GM19351 (cell line): ENCODE data around the gene NRG2.

Experiments used
- ATAC-seq: cut with Tn5 transposase; IDR thresholded peaks from one replicate; pipeline ENCODE4 v1.9.1; 2021; ENCODE audit warnings: mild to moderate bottlenecking, moderate library complexity; ENCODE audit not compliant: unreplicated experiment

NRG2 gene

DNA sequence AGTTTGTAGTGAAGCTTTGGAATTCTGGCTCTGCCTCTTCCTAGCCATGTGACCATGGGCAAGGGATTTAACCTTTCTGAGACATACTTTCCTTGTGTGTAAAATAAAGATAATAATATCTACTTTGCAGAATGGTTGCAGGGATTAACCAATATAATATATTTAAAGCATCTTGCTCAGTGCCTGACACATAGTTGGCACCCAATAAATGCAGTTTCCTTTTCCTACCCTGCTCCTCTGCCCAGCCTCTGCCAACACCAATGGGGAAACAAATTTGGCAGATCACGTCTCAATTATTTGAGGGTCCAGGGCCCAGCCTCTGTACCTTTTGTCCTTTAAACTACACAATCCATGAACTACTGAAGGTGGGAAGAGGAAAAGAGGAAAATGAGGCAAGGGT is 91.1 kb downstream of the NRG2 start:
- no peak for ATAC-seq

DNA sequence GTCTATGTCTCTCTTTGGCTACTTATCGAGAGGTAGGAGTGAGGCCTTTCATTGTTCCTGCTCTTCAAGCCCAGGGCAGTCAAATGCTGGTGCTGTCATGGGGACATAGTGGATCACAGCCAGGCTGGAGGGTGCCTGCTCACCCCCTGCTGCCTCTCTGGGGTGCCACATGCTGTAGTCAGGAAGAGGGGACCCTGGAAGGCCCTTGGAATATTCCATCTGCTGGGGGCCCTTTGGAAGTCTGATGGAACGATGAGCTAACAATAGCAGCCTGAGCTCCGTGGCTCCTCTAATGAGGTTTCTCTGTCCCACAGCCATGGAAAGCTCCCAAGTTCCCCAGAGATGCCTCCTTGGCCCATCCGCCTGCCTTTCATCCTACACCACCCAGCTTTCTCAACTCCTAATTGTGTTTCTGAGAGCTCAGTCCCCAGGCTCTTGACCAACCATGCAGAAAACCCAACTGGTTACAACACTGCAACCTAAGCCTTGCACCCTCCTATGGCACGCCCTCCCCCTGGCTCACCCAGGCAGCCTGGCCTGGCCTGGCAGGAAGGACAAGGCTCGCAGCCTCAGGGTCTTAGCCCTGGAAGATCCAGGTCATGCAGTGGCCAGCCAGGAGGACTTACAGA is 91.7 kb downstream of the NRG2 start:
- no peak for ATAC-seq

DNA sequence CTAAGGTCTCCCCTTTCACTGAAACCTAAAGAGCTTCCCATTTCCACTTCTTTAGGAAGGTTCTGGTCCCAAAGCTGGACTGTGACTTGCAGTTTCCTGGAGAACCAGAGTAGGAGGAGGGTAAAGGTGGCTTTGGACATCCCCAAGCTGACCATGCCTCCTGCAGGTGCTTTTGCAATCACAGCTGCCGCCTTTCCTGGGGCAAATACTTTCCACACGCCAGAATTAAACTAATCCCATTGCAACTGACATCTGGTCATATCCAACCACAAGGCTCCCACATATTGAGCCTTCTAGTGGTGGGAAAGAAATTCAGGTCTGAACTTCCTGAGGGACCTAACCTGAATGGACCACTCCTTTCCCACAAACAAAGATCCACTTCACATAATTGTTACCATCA is 92.7 kb downstream of the NRG2 start:
- no peak for ATAC-seq

DNA sequence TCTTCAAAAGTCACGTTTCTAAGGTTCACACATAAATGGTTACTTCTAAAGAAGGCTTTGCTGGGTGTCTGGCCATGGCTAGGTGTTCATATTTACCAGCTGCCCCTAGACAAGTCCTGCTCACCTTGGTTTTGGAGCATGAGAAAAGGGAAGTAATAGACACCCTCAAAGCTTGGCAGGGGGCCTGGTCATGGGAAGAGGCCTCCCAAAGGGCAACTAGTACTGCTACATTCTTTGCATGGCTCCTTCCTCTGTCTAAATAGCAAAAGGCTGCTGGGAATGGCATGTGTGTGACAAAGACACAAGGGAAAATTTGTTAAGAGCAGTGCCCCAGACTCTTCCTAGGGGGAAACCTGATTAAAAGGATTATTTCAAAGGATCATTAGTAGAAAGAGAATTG is 93.4 kb downstream of the NRG2 start:
- no peak for ATAC-seq

DNA sequence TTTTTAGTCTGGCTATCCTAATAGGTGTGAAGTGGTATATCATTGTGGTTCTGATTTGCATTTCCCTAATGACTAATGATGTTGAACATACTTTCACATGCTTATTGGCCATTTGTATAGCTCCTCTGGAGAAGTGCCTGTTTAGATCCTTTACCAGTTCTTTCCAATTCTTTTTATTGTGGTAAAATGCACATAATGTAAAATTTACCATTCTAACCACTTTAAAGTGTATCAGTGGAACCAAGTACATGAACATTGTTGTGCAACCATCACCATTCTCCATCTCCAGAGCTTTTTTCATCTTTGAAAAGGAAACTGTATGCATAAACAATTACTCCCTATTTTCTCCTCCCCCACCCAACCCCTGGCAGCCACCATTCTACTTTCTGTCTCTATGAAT is 95.4 kb downstream of the NRG2 start:
- no peak for ATAC-seq

DNA sequence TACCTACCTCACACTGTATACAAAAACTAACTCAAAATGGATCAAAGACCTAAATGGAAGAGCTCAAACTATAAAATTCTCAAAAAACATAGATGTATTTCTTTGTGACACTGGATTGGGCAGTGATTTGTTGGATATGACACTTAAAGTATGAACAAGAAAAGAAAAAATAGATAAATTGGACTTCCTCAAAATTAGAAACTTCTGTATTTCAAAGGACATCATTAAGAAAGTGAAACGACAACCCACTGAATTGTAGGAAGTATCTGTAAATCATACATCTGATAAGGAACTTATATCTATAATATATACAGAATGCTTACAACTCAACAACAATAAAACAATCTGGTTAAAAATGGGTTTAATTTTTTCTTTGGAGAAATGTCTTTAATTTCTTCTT is 96.7 kb downstream of the NRG2 start:
- no peak for ATAC-seq

DNA sequence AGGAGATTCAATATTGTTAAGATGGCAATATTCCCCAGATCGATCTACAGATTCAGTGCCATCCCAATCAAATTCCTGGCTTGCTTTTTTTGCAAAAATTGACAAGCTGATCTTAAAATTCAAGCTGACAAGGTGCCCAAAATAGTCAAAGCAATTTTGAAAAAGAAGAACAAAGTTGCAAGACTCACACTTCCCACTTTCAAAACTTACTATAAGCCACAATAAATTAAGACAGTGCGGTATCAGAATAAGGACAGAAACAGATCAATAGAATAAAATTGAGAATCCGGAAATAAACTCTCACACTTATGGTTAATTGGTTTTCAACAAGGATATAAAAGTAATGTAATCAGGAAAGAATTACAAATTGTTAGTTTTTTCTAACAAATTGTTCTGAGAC is 97.1 kb downstream of the NRG2 start:
- ATAC-seq: no peak

DNA sequence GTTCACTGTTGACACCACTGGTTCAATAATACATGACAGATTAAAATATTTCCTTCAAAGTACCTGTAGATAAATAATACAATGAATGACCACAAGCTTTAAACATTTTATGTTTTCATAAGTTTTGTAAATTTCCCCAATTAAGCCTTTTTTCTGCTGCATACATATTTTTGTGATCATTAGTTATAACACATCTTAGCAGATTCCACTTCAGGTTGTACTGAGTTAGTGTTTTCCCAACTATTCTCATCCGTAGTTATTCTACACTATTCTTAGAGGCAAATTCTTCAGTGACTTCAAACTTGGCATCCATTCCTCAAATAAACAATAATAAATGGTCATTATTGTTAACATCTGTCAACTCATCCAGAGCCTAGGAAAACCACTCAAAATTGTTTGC is 100.9 kb downstream of the NRG2 start:
- no peak for ATAC-seq

DNA sequence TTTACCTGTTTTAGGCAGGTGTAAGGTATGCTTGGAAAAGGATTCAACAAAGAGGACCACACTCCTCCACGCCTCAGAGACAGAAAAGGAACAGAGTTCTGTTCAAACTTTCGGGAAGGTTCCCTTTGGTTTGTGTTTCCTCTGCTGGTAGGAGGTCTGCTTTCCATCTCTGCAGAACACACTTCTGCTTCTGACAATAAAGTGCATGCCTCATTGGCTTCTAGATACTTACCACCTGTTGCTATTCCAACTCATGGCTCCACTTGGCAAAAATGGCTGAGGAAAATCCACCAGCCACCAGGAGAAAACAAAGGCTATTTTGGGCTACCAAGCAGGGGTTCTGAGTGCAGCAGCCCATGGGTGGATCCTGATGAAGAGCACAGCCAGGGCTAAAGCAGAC is 112.7 kb downstream of the NRG2 start:
- ATAC-seq: no peak

DNA sequence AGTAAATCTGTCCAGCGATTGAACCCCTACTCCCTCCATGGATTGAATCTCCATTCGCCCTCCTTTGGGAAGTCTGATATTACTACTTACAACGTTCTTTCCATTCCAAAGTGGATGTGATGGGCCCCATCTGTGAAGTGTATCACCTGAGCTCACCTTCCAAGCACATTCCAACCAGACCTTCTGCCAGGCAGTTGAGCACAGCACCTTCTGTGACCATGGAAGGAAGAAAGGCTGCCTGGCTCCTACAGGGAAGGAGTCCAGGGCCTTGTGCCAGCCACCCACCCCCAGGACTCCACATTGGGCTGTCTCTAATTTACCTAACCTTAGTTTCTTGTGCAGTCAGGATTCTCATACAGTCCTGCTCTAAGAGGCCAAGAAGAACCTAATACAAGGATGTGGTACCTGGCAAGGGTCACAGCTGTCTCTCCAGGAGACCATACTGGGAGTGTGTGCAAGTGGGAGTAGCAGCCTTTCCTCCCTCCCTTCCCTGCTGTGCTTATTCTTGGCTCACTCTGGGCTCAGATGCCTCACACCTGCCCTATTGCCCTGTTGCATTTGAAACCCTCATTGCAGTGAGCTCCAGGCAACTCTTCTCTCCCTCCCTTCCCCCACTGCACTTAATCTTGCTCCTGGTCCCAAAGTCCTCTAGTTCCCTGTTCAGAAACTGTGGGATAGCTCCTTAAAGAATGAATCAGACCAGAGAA is 116.1 kb downstream of the NRG2 start:
- ATAC-seq: no peak

DNA sequence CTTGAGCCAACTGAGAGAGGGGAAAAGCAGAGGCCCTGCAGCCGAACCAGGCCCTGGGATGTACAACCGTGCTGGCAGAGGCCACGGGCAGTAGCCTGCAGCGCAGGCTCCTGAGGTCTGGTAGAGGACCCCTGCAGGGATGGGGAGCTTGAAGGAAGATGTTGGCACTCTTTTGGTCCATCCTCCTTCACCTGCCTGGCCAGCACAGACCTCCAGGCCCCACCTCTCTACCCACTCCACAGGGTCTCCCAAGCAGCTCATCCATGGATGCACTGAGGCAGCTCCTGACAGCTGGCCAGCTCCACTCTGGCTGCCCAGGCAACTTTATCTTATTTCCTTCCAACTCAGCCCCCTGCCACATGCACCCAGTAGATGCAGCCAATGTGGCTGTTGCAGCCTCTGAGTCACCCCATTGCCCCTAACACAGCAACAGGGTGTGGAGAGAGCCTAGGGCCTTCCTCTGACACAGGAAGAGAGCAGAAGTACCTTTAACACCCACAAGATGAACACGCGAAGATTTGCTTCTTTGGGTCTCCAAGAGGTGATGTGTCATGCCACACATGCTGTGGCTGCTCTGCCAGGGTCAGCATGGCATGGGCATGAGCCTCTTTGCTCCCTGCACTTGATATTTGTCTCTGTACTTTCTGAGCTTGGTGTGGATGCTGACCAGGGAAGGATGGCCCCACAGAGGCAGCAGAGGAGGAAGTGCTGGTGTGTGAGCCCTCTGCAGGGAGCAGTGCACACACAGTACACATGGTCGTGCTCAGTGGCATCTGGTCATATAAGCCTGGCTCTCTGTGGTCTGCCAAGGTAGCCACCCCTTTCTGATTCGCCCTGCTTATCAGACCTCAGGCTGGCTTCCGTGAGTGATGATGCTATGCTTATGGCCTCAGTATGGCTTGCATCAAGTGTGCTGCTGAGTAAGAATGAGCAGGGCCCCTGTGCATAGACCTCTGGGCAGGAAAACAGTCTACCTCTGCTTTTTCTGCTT is 117.2 kb downstream of the NRG2 start:
- ATAC-seq: no peak

DNA sequence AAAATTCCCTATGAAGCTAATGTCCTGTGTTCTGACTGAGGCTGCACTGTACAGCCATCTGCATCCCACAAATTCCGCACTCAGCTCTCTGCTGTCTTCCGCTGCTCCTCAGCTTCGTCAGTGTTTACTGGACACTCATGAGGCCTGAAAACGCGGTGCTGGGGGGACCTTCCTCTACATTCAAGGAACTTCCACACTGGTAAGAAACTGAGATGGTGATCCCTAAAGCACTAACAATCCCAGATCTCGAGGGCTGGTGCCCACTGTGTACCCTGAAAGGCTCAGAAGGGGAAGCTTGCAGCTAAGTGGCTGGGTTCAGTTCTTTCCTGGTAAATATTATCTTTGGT is 117.9 kb downstream of the NRG2 start:
- ATAC-seq: no peak

DNA sequence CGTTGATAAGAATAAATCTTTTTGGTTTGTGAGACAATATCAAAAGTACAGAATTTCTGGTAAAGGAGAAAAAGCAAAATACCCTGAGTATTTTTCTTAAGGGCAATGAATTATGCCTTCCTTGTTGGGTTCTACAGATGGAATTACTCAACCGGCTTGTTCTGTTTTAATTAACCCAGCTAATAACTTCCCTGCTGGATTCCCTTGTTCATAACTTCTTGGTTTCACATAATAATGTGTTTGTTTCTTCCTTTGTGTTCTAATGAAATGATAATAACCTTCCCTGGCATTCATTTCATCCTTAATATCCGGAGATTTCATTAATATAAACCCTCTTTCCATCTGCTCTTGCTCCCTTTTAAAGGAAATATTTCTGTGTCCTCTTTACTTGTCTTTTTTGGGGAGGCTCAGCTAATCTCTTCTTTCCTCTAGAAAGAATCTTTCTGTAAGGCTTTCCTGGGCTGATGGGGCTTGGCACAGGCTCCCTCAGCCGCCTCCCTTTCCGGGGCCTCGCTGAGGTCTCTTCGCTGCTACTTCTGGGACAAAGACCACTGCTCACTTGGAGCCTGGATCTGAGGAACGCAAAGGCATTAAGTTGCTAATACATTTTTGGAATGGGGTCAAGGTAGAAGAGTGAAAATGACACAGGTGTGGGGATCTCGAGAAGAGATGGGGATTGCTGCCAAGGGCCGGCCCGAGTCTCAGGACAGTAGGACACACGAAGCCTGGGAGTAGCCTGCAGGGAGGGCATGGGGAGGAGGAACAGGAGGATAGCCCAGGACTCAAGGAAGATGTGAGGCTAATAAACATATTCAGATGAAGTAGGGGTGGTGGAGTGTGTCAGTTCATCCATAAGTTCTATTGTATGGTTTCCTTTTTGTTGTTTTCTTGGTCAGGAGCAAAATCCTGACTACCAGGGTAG is 118.5 kb downstream of the NRG2 start:
- ATAC-seq: no peak

DNA sequence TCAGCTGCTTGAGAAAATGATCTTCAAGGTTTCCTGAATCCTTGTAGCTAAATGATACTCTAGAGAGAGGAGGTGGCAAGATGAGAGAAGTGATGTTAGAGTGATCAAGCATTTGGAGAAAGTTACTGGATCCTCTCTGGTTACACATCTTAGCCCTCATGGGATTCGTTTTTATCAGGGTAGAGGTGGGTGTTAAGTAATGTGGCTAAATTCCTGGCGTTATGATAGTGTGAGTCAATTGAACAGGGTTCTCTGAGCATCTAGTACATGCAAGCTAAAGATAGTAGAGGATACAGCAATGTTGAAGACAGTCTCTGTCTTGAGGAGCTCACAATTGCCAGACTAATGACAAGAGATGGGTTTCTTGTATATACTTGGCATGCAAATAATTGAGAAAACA is 123.8 kb downstream of the NRG2 start:
- no peak for ATAC-seq

DNA sequence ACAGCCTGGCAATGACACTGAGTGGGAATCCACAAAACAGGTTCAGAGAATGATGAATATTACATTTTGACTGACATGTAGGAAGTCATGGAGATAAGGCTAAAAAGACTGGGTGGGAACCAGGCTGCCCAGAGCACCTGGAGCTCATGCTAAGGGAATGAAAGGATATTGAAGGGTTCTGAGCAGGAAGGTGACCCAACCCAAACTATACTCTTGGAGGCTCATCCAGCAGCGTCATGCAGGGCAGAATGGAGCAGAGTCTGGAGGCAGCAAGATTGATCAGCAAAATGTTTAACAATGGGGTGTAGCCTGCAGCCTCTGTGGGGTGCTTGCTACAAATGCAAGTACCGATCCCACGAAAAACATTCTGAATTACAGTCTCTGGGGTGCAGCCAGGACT is 127.3 kb downstream of the NRG2 start:
- ATAC-seq: no peak

DNA sequence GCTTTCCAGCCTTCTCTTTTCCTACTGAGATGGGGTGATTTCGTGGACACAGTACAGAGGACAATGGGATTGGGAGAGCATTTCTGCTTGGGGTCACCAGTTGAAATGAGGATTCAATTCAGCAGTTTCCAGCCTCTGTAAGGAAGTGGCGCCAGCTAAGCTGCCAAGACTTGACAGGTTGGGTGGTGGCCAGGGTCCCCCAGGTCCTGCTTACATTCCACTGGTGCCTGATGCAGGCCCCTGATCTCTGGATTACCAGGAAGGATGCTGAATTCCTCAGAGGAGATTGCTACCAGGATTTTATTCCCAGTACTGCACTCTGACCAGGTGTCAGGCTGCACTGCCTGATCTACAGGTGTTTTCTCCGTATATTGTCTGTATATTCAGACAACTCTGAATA is 127.8 kb downstream of the NRG2 start:
- ATAC-seq: no peak

DNA sequence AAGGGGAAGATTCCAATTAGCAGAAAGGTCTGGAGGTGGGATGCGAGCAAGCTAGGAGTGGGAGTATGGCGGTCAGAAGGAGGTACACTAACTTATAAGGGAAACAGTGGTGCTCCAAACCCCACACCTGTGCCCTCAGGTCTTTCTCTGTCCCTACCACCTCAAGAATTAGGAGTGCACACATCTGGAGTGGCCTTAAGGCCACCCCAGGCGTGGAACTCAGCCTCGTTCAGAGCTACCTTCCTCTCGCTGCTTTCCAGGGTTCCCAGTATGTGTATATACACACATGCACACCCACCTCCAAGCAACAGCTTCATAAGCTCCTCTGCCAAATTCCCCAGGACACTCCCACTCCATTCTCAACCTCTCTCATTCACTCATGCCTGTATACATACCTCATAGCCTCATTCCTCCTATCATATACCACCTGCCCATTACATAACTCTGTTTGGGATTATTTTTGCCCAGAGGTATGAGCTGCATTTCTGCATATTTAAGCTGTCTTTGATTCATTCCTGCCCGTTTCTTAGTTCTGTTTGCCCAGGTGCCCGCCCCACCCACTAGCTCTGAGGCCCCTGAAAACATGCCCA is 128.8 kb downstream of the NRG2 start:
- no peak for ATAC-seq

DNA sequence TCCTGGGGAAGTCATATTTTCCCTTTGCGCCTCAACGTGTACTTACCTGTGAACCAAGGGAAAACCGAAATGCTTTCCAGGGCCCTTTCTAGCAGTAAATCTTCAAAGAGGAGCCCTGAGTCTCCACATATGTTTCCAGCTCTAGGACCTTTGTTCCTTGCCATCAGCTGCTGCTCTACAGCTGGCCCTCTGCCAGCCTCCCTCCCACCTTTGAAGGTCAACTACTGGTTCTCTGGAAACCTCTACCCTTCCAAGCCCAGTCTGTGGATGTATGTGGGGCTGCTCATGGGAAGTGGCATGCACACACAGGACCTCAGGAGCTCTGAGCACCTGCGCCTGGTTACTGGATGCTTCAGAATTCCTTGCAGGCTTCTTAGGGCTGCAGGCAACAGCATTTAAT is 130.3 kb downstream of the NRG2 start:
- ATAC-seq: no peak

DNA sequence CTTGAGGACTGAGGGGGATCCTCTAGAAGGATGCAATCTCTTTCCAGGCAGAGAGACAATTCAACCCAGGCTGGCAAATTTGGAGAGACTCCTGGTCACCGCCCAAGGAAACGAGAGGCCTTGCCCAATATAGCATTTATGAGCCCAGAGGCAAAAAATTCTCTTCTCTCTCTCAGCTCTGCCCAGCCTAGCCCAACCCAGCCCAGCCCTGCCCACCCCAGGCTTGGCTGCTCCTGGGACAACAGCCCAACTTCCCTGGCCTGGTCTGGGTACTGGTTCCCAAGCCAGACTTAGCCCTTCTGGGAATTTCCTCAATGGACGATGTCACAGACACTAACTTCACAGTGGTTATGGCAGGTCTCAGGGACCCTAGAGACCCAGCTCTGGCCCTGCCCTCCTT is 130.9 kb downstream of the NRG2 start:
- ATAC-seq: no peak

DNA sequence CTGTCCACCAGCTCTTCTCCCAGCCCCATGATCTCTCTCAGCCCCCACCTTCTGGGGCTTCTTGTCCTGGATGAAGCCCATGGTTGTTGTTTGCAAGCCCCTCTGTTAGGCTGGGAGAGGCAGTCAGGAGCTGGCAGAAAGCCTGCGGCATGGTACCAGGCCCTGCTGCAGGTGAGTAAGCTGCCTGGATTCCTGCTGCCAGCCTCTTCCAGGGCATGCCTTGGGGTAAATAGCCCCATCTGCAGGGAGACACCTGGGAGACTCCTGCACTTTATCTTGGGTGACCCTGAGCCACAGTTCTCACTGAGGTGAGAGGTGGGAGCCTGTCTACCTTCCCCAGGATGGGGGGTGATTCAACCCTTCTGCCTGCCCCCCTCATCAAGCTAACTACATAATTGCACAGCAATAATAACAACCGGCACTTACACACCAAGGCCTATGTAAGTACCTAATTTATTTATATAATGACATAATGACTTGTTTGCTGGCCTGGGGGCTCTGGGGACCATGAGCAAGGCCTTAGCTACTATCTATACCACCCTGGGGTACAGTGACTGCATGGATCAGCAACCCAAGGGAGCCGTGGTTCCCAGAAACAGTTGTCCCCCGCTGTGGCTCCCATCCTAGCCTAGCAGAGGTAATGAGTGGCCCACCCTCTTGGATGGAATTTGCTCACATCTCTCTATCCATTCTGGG is 131.5 kb downstream of the NRG2 start:
- no peak for ATAC-seq
